Hepatocyte (in vitro differentiated cells): Measurements from ENCODE around the gene MAP1A. TPM values are rescaled to one million over a fixed set of nuclear protein-coding genes. Genes with fewer than 3 reads are reported as not detected.
A peak's percentile ranks its signal among the peaks of the same experiment; 100 is the strongest.

Experiments used
- DNase-seq: peaks from one replicate; pipeline ENCODE4 v3.0.0-alpha.2; 2016; ENCODE audit warnings: low spot score
- H2AFZ ChIP-seq: fragments of 200-600 bp; sonication (generic); 2 replicates; pipeline ENCODE4 v1.6.0; 2016; ENCODE audit warnings: antibody characterized with exemption, mild to moderate bottlenecking
- H3K27ac ChIP-seq: fragments of 200-600 bp; sonication (generic); 2 replicates; pipeline ENCODE4 v1.5.1; 2016; ENCODE audit warnings: mild to moderate bottlenecking
- H3K27me3 ChIP-seq: fragments of 200-600 bp; sonication (generic); 2 replicates; pipeline ENCODE4 v1.6.1; 2016
- H3K36me3 ChIP-seq: fragments of 200-600 bp; sonication (generic); replicated peaks from 2 replicates; pipeline ENCODE4 v1.5.1; 2016; ENCODE audit warnings: low read depth; ENCODE audit not compliant: insufficient read depth
- H3K4me1 ChIP-seq: fragments of 200-600 bp; sonication (generic); 2 replicates; pipeline ENCODE4 v1.5.1; 2016; ENCODE audit warnings: mild to moderate bottlenecking, moderate library complexity; ENCODE audit not compliant: insufficient read depth
- H3K4me2 ChIP-seq: fragments of 200-600 bp; sonication (generic); 2 replicates; pipeline ENCODE4 v1.6.0; 2016
- H3K4me3 ChIP-seq: fragments of 200-600 bp; sonication (generic); 2 replicates; pipeline ENCODE4 v1.5.1; 2016; ENCODE audit warnings: mild to moderate bottlenecking
- H3K79me2 ChIP-seq: fragments of 200-600 bp; sonication (generic); 2 replicates; pipeline ENCODE4 v1.6.0; 2017; ENCODE audit warnings: mild to moderate bottlenecking
- H3K9me2 ChIP-seq: fragments of 200-600 bp; sonication (generic); replicated peaks from 2 replicates; pipeline ENCODE4 v1.6.0; 2017; ENCODE audit warnings: mild to moderate bottlenecking; ENCODE audit not compliant: insufficient read depth
- H3K9me3 ChIP-seq: fragments of 200-600 bp; sonication (generic); 2 replicates; pipeline ENCODE4 v1.5.1; 2016; ENCODE audit warnings: low read depth, mild to moderate bottlenecking
- H4K20me1 ChIP-seq: fragments of 200-600 bp; sonication (generic); 2 replicates; pipeline ENCODE4 v1.6.0; 2016; ENCODE audit warnings: mild to moderate bottlenecking; ENCODE audit not compliant: insufficient read depth, poor library complexity, severe bottlenecking
- CTCF ChIP-seq: fragments of 200-600 bp; sonication (generic); IDR thresholded peaks from 2 replicates; pipeline ENCODE4 v1.5.1; 2016; ENCODE audit warnings: antibody characterized with exemption, mild to moderate bottlenecking; ENCODE audit not compliant: poor library complexity
- EZH2 ChIP-seq: fragments of 200-600 bp; sonication (generic); IDR thresholded peaks from 2 replicates; pipeline ENCODE4 v1.6.1; 2016; ENCODE audit warnings: antibody characterized with exemption, mild to moderate bottlenecking, borderline replicate concordance
- EZH2phosphoT487 ChIP-seq: fragments of 200-600 bp; sonication (generic); IDR thresholded peaks from one replicate; pipeline ENCODE4 v1.6.1; 2018; ENCODE audit warnings: antibody characterized with exemption, mild to moderate bottlenecking, low read depth, moderate library complexity; ENCODE audit not compliant: unreplicated experiment, severe bottlenecking
- WGBS: methylation state at CpG from one replicate; pipeline ENCODE4 v1.1.6; 2016; ENCODE audit warnings: low lambda C conversion rate; ENCODE audit errors: missing lambda C conversion rate; 5-methylcytosine and 5-hydroxymethylcytosine counted together
- polyA plus RNA-seq: library from polyadenylated mRNA; unstranded; fragments of >200 nt; fragmentation: Nextera tagmentation; extraction: Ambion mirVana; gene quantifications from 2 replicates; pipeline ENCODE4 v1.2.1, GENCODE V29; 2016
- total RNA-seq: library from RNA; depleted of rRNA; stranded (reverse); fragments of >200 nt; gene quantifications from 2 replicates; pipeline ENCODE4 v1.2.3, GENCODE V29; 2014

Gene MAP1A
- total and polyA plus RNA-seq, 2 experiments from 2014 or later = 7.2 to 9.5 TPM

DNA sequence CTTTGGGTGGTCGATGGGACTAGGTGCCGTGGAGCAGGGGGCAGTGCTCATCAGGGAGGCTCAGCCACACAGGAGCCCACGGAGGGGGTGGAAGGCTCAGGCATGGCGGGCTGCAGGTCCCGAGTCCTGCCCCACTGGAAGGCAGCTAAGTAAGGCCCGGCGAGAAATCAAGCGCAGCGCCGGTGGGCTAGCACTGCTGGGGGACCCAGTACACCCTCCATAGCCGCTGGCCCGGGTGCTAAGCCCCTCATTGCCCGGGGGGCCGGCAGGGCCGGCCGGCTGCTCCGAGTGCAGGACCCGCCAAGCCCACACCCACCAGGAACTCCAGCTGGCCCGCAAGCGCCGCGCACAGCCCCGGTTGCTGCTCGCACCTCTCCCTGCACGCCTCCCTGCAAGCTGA lies 43.5 kb upstream of the MAP1A start:
- Histone ChIP-seq H3K4me2 (no peak overlapping the region), H3K79me2 (no peaks in the 10 kb centered on the region), H3K4me3 (no peak overlapping the region), H3K36me3 (peaks cover 4% of the 10 kb centered on the region), H4K20me1 (no peaks in the 10 kb centered on the region), H3K4me1 (no peaks in the 10 kb centered on the region), H2AFZ (no peak overlapping the region), H3K27me3 (no peaks in the 10 kb centered on the region), H3K9me2 (no peaks in the 10 kb centered on the region), H3K27ac (no peak overlapping the region), H3K9me3 (no peaks in the 10 kb centered on the region)
- WGBS = 99% methylated on average over 25 of the region's 25 CpGs
- no peak for DNase-seq
- TF ChIP-seq EZH2phosphoT487 = no peak
- no peak for TF ChIP-seq EZH2
- no peak for TF ChIP-seq CTCF

- no peak for TF ChIP-seq EZH2phosphoT487
- peak; percentile 43 for TF ChIP-seq CTCF
- Histone ChIP-seq H4K20me1 (no peaks in the 10 kb centered on the region), H3K4me1 (no peaks in the 10 kb centered on the region), H3K9me2 (no peaks in the 10 kb centered on the region), H3K4me3 (no peak overlapping the region), H3K27me3 (no peaks in the 10 kb centered on the region), H3K27ac (no peak overlapping the region), H3K9me3 (no peaks in the 10 kb centered on the region), H3K4me2 (no peak overlapping the region), H3K36me3 (no peaks in the 10 kb centered on the region), H3K79me2 (peaks cover 9% of the 10 kb centered on the region), H2AFZ (no peak overlapping the region)
- WGBS = 87% methylated on average over 4 of the region's 4 CpGs
- DNase-seq = no peak
Measured at GRCh38 chr15:43483297-43484128, 33.9 kb upstream of the MAP1A start.

- H4K20me1 ChIP-seq = no peaks in the 10 kb centered on the region
- no peak for DNase-seq
Measured at GRCh38 chr15:43484455-43484854, 33.0 kb upstream of the MAP1A start.

More at GRCh38 chr15:43484455-43484854, 33.0 kb upstream of the MAP1A start:
- no peaks in the 10 kb centered on the region for H3K9me2 ChIP-seq
- 95% methylated on average over 2 of the region's 2 CpGs for WGBS
- H3K27ac ChIP-seq = no peak overlapping the region
- TF ChIP-seq CTCF = no peak
- H3K4me1 ChIP-seq = no peaks in the 10 kb centered on the region
- no peaks in the 10 kb centered on the region for H3K27me3 ChIP-seq
- H3K9me3 ChIP-seq = no peaks in the 10 kb centered on the region
- no peaks in the 10 kb centered on the region for H3K36me3 ChIP-seq
- no peak overlapping the region for H3K4me3 ChIP-seq
- H3K79me2 ChIP-seq = peaks cover 13% of the 10 kb centered on the region
- no peak overlapping the region for H2AFZ ChIP-seq
- H3K4me2 ChIP-seq = no peak overlapping the region
